Thyroid gland (tissue), 4 donors: ENCODE data around the gene SPINT3.

ENCODE experiments used
- CTCF ChIP-seq, 6 experiments: fragments of 200-600 bp in 3 of 6; fragments of 450-650 bp in 3 of 6; sonication (generic) in 3 of 6; IDR thresholded peaks; one replicate each; pipeline ENCODE4 v1.5.1; 2016 to 2019; ENCODE audit warnings: antibody characterized with exemption in 6 of 6, mild to moderate bottlenecking in 2 of 6, inconsistent platforms in 1 of 6, moderate library complexity in 1 of 6
- POLR2A ChIP-seq, 2 donors: fragments of 450-650 bp; IDR thresholded peaks; one replicate each; pipeline ENCODE4 v1.6.1; 2017; ENCODE audit warnings: antibody characterized with exemption in 2 of 2, mild to moderate bottlenecking in 2 of 2, moderate library complexity in 1 of 2

GRCh38 chr20:45500022-45500421, 15.4 kb downstream of the SPINT3 start:
- no peak for TF ChIP-seq CTCF (IDR thresholded peaks at IDR 0.05)
- no peak for TF ChIP-seq POLR2A (IDR thresholded peaks at IDR 0.05)
